Umbilical cord (tissue), 2 donors: ENCODE results near the gene ZFHX3. TPM values are rescaled to one million over a fixed set of nuclear protein-coding genes. Genes with fewer than 3 reads are reported as not detected.

Source experiments
- DNase-seq: peaks from one replicate; pipeline ENCODE4 v3.0.0-alpha.2; 2015; ENCODE audit warnings: low spot score
- total RNA-seq: library from RNA; depleted of rRNA; stranded (reverse); fragments of >200 nt; gene quantifications from one replicate; pipeline ENCODE4 v1.2.3, GENCODE V29; 2014; ENCODE audit warnings: low replicate concordance; ENCODE audit not compliant: insufficient read depth

The ZFHX3 gene
- total RNA-seq, 1 donor from 2014 or later = 26.7 TPM

DNA sequence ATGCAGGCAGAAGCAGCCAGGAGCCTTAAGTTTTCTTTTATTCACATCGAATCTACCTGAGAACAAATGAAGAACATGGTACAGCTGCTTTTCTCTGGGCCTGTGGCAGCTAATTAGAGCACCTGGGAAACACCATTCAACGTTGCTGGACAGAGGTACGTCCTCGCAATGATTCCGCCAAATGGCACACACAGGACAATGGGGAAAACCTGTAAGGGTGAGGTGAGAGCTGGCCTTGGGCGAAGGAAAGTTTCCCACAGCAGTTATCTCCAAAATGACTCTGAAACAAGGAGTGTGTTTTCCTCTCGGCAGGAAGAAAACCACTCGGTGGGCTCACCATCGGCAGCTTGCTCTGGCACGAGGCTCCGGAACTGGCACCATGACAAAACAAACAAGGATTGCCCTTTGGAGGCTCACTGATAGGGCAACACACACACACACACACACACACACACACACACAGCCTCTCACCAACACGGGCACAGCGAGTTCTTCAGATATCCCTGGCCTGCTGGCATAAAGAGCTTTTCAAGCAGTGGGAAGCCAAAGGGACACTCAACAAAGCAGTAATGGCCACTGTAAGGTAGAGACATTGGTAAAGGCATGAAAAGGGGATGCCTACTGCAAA lies 73.7 kb downstream of the ZFHX3 start:
- no peak for DNase-seq

DNA sequence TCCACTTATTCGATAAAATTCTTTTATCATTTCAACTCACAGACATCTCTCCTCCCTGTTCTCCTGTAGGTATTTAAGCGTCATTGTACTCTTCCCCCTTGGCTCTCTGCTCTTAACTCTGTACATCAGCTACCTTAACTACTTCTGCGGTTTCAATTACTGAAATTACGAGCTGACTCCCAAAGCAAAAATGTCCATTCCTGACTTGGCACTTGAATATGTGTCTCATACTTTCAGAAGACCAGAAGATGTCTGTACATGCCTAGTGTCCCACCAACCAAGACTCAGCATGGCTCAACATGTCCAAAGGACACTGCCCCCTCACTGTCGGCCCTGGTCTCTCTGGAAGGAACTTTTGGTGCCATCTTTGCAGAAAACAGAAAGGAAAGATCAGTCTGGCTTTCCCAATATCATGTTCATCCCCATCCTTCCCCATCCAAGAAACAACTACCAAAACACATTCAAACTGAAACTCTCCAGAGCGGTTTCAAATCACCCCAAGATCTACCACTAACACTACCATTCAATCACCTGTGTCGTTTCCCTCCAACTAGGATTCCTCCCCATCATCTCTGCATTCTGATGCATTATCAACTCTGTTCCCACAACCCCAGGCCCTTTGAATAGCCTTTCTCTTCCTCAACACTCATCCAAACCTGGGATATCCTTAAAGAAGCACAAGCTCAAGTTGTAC lies 74.9 kb downstream of the ZFHX3 start:
- DNase-seq = no peak

DNA sequence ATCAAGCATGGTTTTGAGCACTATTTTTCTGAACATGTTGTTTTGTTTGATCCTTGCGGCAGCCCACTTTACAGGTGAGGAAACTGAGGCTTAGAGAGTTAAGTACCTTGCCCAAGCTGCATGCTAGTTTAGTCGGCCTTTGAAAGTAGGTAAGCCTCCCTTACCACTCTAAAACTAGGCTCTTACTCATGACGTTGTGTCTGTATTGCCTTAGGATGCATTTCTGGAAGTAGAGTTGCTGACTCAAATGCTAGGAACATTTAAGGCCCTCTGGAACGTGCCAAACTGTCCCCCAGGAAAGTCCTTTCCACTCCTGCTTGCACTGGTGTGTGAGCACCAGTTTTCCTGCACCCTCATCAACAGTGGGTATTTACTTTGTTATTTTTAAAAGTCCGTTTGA lies 76.6 kb downstream of the ZFHX3 start:
- DNase-seq = no peak

- DNase-seq = no peak
Observed at GRCh38 chr16:72970656-72971055, 77.3 kb downstream of the ZFHX3 start.

GRCh38 chr16:72969812-72970211 lies 78.1 kb downstream of the ZFHX3 start:
- no peak for DNase-seq

DNA sequence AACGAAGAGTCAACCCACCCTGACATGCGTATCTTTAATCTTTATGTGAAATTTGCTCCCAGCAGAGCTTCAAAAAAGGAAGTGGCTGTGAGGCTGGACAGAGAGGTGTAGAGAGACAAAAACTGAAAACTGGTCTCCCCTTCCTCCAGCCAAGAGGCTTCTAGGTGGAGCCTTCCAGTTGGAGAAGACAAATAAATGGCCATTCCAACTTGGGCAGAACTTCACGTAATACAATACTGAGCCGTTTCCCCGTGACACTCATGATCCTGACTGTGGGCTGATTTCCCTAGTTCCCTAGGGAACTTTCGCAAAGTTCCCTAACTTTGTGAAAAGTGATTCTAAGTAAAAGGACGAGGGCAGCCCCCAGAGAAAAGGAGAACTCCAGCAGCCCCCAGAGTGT lies 78.8 kb downstream of the ZFHX3 start:
- DNase-seq = no peak

GRCh38 chr16:72967941-72968340 lies 80.0 kb downstream of the ZFHX3 start:
- DNase-seq = no peak

DNA sequence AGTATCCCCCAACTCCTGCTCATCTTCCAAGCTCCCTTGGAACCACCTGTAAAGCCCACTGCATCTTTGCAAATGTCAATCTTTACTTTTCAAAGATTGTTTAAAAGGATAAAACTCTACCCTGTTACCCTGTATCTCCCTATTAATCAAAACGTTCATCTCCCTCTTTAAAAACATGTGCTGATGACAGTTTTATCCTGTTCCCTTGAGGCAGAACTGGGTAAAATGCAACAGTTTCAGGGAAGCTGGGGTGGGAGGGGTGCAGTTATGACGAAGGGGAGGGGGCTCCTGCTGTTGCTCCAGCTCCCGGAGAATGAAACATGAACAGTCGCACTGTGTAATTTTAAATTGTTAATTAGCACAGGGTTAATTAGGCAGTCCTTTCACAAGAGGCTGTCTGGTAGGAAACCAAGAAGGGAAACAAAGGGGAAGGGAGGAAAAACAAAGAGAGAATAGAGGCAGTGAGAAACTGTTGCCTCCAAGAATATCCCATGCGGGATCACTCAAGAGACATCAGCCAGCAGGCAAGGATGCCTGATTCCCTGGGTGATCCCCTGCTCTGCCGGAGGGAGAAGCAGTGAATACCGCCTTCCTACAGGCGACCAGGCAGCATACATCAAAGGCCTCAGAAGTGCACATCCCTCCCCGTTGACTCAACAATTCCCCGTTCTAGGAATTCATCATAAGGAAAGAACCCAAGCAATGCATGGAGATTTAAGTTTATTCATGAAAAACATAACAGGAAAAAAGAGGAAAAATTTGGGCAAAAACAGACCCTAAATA lies 84.2 kb downstream of the ZFHX3 start:
- peak; percentile 87 for DNase-seq

DNA sequence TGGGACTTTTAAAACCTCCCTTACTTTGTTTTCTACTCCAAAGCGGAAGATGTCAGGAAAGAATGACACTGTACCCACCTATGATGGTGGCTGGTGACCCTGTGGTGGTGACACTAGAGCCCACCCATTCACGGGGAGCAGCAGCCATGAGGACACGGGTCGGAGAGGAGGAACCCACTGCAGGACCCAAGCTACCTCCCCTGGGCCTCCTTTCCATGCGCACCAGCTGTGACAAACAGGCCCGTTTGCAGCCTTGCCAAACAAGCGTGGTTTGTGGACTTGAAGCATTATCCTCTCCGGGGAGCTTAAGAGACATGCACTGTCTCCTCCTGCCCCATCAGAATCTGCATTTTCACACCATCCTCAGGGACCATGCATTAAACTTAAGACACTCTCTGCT lies 85.6 kb downstream of the ZFHX3 start:
- DNase-seq = no peak

DNA sequence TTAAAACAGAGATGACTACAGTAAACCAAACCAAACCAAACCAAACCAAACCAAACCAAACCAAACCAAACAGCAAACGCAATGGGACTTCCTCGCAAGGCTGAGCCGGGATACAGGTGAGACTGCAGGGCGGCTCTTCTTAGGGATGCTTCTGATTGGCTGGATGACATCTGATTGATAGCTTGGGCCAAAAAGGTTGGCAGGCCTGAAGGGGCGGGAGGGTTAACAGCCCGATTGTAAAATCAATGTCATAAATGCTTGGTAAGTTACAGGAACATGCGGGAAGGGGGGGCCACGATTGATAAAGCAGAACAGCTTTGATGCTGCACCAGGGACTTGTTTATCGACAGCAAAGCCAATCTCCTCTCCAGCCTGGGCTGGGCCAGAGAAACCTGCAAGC lies 86.1 kb downstream of the ZFHX3 start:
- no peak for DNase-seq

GRCh38 chr16:72961115-72961832 lies 86.7 kb downstream of the ZFHX3 start:
- no peak for DNase-seq

DNA sequence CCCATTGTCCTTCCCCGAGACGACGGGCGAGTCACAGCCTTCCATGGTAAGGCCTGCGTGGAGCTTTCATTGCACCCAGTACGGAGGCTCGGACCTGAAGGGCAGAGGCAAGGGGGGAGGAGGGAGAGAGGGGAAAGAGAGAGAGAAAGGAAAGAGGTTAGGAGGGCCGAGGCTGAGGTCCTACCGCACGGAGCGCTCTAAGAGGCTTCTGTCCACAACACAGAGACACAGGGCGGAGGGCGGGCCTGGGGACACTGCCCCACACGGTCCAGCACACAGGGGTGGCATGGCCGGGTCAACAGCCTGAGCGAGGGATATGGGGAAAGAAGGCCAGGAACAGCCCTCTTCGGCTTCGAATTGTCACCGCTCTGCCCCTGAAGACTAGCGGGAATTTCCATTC lies 87.8 kb downstream of the ZFHX3 start:
- DNase-seq = no peak

- no peak for DNase-seq
Observed at GRCh38 chr16:72959301-72959996, 88.5 kb downstream of the ZFHX3 start.

DNA sequence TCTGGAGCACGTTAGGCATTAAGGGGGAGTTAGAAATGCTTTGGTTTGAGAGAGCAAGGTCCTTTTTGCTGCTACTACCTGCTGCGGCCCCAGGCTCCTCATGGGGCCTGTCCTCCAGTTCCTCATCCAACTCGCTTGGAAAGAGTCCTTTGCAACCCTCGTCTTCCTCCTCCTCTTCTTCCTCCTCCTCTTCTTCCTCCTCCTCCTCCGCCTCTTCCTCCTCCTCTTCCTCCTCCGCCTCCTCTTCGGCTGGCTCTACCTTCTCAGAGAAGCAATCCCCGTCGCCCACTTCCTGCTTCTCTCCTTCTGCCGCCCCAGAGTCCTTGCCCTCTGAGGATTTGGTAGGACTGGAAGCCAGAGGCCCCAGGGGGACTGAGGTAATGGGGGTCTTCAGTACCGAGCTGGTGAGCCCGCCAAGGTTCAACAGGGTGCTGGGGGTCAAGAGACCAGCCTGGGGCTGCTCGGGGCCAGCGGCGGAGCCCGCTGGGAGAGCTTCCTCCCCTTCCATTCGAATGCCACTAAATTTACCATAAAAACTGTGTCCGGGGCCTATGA lies 89.3 kb downstream of the ZFHX3 start:
- no peak for DNase-seq

DNA sequence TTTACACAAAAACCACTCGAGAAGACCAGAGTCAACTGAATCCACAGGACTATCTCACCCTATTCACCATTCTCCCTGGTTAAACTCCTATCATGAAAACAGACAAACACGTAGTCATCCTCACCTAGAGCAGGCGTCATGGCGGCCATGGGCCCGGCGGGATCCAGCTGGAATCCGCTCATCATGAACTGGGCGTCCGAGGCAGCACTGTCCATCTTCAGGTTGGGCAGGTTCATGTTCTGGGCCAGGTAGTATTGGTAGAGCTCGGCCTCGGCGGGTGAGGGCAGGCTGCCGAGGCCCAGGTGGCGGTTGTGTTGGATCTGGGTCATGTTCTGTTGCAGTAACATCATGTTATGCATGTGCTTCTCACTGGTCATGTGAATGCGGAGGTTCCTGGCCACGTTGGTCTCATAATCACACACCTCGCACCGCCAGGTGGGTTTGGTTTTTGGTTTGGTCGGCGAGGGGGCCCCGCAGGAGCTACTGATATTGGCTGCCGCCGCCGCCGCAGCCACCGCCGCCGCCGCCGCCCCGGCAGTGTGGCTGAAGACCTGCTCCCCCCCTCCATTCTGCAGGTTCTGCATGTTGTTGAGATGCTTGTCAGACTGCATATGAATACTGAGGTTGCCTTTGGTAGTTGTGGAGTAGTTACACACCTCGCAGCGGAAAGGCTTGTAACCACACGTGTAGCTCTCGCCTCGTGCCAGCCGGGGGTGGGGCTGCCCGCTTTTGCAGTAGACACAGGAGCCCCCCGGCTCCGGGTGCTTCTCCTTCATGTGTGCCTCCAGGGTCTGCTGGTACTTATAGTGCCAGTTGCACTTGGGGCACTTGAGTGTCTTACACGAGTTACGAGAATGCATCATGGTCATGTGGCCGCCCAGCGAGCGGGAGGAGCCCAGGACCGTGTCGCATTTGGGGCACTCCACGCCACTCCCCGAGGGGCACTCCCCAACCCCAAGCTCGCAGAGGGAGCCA lies 90.3 kb downstream of the ZFHX3 start:
- DNase-seq = no peak

GRCh38 chr16:72956124-72957064 lies 91.5 kb downstream of the ZFHX3 start:
- no peak for DNase-seq

DNA sequence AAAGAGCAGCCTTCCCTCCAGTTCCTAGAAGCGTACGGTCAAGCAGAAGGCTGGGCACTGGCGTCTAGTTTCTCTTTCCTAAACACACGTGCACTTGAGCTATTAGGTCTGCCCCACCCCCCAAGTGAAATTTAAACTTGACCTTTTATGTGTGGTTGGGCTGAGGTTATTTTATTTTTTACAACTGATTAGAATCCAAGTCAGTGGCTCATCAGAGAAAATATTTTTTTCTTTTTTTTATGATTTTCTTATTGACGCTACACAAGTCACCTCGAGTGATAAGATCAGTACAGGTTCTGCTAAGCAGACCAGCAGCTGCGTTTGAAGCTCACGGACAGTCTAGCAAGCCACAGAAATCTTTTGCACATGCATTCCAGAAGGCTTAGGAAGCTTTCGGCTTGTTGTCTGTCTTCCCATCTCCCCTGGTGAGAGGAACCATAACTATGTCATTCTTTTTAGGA lies 95.1 kb downstream of the ZFHX3 start:
- DNase-seq = peak; percentile 81

DNA sequence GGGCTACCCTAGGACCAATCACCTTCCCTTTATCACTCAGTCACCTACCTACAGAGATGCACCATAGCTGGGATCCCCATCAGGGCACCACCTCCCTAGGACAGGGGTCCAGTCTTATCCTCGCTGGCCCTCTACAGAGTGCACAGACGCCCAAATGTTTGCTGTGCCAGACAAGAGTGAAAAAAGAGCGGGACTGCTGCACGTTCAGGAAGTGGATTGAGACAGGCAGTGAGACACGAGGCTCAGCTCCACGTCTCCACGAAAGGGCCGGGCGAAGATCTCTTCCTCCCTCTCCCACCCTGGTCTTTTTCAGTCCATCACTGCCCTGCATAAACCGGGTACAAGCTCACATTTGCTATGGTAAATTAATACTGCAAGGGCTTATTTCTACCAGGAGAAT lies 95.5 kb downstream of the ZFHX3 start:
- DNase-seq = no peak

DNA sequence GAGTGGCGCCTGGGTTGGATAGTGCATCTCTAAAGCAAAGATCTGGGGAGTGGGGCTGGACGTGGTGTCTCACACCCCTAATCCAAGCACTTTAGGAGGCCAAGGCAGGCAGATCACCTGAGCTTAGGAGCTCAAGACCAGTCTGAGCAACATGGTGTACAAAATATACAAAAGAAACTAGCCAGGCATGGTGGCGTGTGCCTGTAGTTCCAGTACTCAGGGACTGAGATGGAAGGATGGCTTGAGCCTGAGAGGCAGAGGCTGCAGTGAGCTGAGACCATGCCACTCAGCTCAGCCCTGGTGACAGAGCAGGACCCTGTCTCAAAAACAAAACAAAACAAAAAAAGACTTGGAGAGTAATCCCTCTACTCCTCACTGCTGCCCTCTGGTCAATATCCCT lies 96.0 kb downstream of the ZFHX3 start:
- DNase-seq = no peak
